Adrenal gland (tissue), 5 donors: ENCODE results near the gene RNF5.

Experiments
- CTCF ChIP-seq, 6 experiments: fragments of 450-650 bp in 4 of 6; fragments of 200-600 bp in 2 of 6; sonication (generic) in 1 of 6; IDR thresholded peaks; 1 replicate in 5 of 6; 2 replicates in 1 of 6; pipeline versions ENCODE4 v1.5.1 to v1.8.0; 2016 to 2021; ENCODE audit warnings: antibody characterized with exemption in 6 of 6, mild to moderate bottlenecking in 2 of 6, moderate library complexity in 1 of 6
- POLR2A ChIP-seq, 2 donors: fragments of 450-650 bp; IDR thresholded peaks; one replicate each; pipeline ENCODE4 v1.6.1; 2017; ENCODE audit warnings: antibody characterized with exemption in 2 of 2, mild to moderate bottlenecking in 2 of 2, moderate library complexity in 1 of 2
- donor health status: DM: no; HTN: no; CAD: no.

GRCh38 chr6:32191696-32192607, 13.7 kb downstream of the RNF5 start:
- no peak for TF ChIP-seq CTCF (IDR thresholded peaks at IDR 0.05)
- TF ChIP-seq POLR2A (IDR thresholded peaks at IDR 0.05) = no peak
